Dermis microvascular lymphatic vessel endothelial cell (primary cell): ENCODE data around the gene DCAF5. TPM values are rescaled to one million over a fixed set of nuclear protein-coding genes. Genes with fewer than 3 reads are reported as not detected.
"Not testable (repeated sequence)": the region's sequence is repeated elsewhere in the genome, so short reads cannot be mapped to it uniquely, and the experiment has no call there.

Experiments
- DNase-seq, 2 donors: peaks; one replicate each; pipeline versions ENCODE4 v3.0.0 to v3.0.0-alpha.2; 2010; ENCODE audit warnings: low read depth in 2 of 2
- total RNA-seq: library from RNA; depleted of rRNA; stranded (reverse); fragments of >200 nt; gene quantifications from 2 replicates; pipeline ENCODE4 v1.2.1, GENCODE V29; 2014

Gene DCAF5, protein sequence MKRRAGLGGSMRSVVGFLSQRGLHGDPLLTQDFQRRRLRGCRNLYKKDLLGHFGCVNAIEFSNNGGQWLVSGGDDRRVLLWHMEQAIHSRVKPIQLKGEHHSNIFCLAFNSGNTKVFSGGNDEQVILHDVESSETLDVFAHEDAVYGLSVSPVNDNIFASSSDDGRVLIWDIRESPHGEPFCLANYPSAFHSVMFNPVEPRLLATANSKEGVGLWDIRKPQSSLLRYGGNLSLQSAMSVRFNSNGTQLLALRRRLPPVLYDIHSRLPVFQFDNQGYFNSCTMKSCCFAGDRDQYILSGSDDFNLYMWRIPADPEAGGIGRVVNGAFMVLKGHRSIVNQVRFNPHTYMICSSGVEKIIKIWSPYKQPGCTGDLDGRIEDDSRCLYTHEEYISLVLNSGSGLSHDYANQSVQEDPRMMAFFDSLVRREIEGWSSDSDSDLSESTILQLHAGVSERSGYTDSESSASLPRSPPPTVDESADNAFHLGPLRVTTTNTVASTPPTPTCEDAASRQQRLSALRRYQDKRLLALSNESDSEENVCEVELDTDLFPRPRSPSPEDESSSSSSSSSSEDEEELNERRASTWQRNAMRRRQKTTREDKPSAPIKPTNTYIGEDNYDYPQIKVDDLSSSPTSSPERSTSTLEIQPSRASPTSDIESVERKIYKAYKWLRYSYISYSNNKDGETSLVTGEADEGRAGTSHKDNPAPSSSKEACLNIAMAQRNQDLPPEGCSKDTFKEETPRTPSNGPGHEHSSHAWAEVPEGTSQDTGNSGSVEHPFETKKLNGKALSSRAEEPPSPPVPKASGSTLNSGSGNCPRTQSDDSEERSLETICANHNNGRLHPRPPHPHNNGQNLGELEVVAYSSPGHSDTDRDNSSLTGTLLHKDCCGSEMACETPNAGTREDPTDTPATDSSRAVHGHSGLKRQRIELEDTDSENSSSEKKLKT
- total RNA-seq: 9.5 and 16.6 TPM in 2 replicates

- no peak for DNase-seq
These were observed at the start of gene DCAF5 for GRCh38 chr14:69152902-69153151. DCAF5 (minus strand) TSS chr14:69153119; CDS start chr14:69152978, 141 bp downstream.

- no peak for DNase-seq
These were observed 46.9 kb upstream of the DCAF5 start for GRCh38 chr14:69199786-69200185.

DNA sequence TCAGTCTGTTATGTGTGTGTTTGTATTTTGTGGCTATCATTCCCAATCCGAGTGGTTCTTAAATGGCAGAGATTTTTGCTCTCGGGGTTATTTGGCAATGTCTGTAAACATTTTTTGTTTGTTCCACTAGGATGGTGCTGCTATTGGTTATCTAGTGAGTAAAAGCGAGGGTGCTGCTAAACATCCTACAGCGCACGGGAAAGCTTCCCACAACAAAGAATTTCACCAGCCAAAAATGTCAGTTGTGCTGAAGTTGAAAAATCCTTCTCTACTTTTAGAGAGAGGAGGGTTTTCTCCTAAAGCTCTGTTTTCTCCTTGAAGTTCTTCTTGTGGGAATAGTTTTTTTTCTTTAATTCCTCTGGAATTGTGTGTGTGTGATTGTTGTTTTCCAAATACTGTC is 40.8 kb upstream of the DCAF5 start:
- no peak for DNase-seq

DNA sequence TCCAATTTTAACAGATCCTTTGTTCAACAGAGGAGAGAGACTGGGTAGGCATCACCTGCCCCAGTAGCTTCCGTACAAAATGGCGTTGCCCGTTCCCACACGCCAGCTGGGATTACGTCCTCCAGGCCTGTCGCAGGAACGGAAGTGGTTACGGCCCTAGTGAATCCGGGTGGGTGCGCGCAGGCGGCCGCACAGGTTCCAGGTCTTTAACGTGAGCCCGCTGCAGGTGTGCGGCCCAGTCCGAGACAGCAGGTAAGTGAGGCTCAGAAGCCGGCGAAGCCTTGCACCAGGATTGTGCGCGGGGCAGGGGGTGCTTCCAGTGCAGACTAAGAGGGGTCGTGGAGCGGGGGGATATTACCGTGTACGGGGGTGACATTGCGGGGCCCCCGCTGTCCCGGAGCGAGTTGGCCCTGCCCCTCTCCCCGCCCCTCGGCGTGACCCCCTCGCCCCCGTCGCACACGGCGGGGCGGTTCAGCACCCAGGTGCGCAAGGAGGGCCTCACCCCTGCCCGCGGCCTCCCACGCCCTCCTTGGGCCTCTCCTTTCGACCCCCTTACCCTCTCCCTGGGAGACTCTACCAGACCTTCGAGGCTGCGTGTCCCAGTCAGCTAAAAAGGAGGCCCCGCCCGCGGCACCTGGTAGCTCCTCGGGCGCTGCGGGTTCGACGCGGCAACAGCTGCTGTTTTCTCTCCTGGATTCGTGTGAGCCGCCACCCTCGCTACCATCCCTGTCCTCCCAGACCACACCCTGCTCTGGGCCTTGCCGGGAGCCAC is 38.6 kb upstream of the DCAF5 start, which contains the start of gene EXD2:
EXD2 (plus strand) TSS at position 159 of the 772 bp plus-strand sequence. CDS start 17,973 bp downstream, outside the sequence.
- DNase-seq: peak; percentile 74 to 79

DNA sequence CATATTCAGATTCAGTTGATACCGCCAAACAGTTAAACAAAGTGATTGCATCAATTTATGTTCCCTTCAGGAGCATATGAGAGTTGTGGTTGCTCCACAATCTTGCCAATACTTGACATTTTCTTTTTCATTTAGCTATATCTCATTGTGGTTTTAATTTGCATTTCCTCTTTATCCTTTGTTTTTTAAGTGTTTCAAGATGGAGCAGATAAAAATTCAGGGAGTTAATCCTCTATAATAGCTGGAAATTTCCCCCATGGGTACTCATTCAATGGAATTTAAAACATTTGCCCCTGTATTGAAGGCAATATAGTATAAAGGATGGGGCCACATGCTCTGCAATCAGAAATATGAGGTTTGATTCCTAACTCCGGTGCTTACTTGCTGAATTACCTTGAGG is 37.3 kb upstream of the DCAF5 start:
- DNase-seq: no peak

DNA sequence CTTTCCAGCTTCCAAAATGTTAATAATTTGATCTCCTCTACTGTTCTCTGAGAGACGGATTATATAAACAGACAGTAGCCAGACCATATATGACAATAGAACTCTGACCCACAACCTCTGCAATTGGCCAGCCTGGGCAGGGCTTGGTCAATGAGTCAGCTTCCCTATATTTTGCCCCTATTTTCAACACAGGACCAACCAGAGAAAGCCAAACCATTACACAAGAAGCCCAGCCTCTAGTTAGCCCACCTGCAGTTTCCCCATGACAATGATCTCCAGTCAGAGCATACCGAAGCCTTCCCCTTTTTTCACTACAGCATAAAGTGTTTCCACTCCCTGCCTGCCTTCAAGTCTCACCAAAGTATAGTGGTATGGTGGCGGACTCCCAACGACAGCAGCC is 30.8 kb upstream of the DCAF5 start:
- peak in 1 of 2 donors; percentile 5 for DNase-seq

DNA sequence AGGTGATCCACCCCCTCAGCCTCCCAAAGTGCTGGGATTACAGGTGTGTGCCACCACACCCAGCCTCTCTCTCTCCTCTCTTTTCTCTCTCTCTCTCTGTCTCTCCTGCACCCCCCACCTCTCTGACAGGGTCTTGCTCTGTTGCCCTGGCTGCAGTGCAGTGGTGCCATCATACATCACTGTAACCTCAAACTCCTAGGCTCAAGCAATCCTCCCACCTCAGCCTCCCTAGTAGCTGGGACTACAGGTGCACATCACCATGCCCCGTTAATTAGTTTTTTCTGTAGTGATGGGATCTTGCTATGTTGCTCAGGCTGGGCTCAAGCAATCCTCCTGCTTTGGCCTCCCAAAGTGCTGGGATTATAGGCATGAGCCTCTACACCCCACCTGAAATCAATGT is 29.7 kb upstream of the DCAF5 start:
- not testable (repeated sequence) for DNase-seq

- no peak for DNase-seq
These were observed 28.6 kb upstream of the DCAF5 start for GRCh38 chr14:69181491-69181890.

- DNase-seq: no peak
These were observed 22.2 kb upstream of the DCAF5 start for GRCh38 chr14:69175130-69175529.

- no peak for DNase-seq
These were observed 18.6 kb upstream of the DCAF5 start for GRCh38 chr14:69171569-69171968.

DNA sequence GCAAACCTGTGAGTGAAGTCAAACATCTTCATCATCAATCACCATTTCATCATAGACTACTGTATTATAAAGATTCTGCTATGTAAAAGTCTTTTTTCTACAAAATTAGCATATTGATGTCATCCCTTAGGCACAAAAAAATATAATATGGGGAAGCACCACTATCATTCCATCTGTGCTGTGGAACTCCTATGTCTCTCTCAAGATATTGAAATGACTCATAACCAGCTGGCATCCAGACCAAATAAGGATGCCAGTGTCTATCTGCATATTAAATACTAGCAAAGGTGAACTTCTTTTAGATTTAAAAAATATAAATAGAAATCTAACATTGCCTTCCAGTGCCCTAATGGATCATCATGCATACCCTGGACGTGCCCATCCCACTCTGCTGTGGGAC is 17.9 kb upstream of the DCAF5 start:
- no peak for DNase-seq

DNA sequence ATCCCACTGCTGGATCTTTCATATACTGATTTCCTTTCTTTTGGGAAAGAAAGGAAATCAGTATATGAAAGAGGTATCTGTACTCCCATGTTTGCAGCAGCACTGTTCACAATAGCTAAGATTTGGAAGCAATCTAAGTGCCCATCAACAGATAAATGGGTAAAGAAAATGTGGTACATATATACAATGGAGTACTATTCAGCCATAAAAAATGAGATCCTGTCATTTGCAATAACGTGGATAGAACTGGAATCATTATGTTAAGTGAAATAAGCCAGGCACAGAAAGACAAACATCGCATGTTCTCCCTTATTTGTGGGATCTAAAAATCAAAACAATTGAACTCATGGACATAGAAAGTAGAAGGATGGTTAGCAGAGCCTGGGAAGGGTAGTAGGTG is 12.9 kb upstream of the DCAF5 start:
- DNase-seq: not testable (repeated sequence)

- DNase-seq: no peak
These were observed 8.7 kb upstream of the DCAF5 start for GRCh38 chr14:69161590-69161989.

DNA sequence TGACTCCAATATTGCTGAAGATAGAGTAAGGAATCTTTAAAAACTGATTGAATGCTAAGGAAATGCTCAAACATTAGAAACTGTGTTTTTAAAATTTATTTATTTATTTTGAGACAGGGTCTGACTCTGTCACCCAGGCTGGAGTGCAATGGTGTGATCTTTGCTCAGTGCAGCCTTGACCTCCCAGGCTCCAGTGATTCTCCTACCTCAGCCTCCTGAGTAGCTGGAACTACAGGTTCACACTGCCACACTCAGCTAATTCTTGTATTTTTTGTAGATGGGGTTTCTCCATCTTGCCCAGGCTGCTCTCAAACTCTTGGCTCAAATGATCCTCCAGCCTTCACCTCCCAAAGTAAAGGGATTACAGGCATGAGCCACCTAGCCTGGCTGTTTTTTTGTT is 3.3 kb upstream of the DCAF5 start:
- no peak for DNase-seq

DNA sequence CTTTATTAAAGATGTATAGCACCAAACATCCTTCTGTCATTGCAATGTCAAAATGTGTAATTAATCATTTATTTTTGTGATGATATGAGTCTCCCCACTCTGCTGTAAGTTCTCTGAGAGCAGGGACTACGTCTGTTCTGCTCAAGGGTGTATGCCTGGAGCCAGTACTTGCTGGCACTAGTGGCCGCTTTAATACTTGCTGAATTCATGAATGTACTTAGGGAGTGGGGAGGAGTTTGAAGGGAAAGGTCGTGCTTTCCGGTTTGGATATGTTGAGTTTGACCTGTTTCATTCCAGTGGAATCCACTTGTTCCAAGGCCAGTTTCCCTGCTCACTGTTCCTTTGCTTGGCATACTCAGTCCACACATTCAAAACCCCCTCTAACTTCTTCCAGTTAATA is 1.9 kb upstream of the DCAF5 start:
- DNase-seq: peak in 1 of 2 donors; percentile 22

- peak in 1 of 2 donors; percentile 33 for DNase-seq
These were observed 953 bp upstream of the DCAF5 start for GRCh38 chr14:69153873-69154270.

- peak; percentile 84 to 96 for DNase-seq
These were observed 393 bp upstream of the DCAF5 start for GRCh38 chr14:69153152-69153872.

GRCh38 chr14:69152181-69152901 is 578 bp downstream of the DCAF5 start:
- peak in 1 of 2 donors; percentile 27 for DNase-seq

- peak; percentile 49 to 74 for DNase-seq
These were observed 1.3 kb downstream of the DCAF5 start for GRCh38 chr14:69151458-69152180.
